SK-N-SH treated with all-trans-retinoic acid at 6 μM for 48 hours (cell line): ENCODE measurements around the gene PRSS33.

Source experiments
- ATAC-seq: fragments of 200-7000 bp; cut with Tn5 transposase; 3 replicates; pipeline ENCODE4 v1.9.1; 2020; ENCODE audit warnings: mild to moderate bottlenecking, moderate library complexity
- ARNTL ChIP-seq: fragments of 450-650 bp; formaldehyde crosslinking; IDR thresholded peaks from 2 replicates; pipeline ENCODE4 v1.5.0; 2020; ENCODE audit warnings: low read depth, mild to moderate bottlenecking, moderate library complexity, borderline replicate concordance
- BACH2 ChIP-seq: fragments of 250-450 bp; sonication (Bioruptor Pico); IDR thresholded peaks from 2 replicates; pipeline ENCODE4 v1.9.0; 2021; ENCODE audit warnings: mild to moderate bottlenecking, borderline replicate concordance
- CREB5 ChIP-seq: fragments of 250-450 bp; sonication (Bioruptor Pico); IDR thresholded peaks from 2 replicates; pipeline ENCODE4 v1.5.1; 2020; ENCODE audit warnings: low read depth, mild to moderate bottlenecking, moderate library complexity
- CSDC2 ChIP-seq: fragments of 250-450 bp; sonication (Bioruptor Pico); IDR thresholded peaks from 2 replicates; pipeline ENCODE4 v1.5.0; 2020; ENCODE audit warnings: mild to moderate bottlenecking, moderate library complexity
- ESRRG ChIP-seq: fragments of 250-450 bp; sonication (Bioruptor Pico); IDR thresholded peaks from 2 replicates; pipeline ENCODE4 v1.6.1; 2021; ENCODE audit warnings: mild to moderate bottlenecking
- GLIS3 ChIP-seq: fragments of 250-450 bp; sonication (Bioruptor Pico); IDR thresholded peaks from 2 replicates; pipeline ENCODE4 v1.5.0; 2020; ENCODE audit warnings: mild to moderate bottlenecking, moderate library complexity
- ISL1 ChIP-seq: fragments of 250-450 bp; sonication (Bioruptor Pico); IDR thresholded peaks from 2 replicates; pipeline ENCODE4 v2.1.2; 2022; ENCODE audit warnings: mild to moderate bottlenecking, moderate library complexity
- OSR1 ChIP-seq: fragments of 250-450 bp; sonication (Bioruptor Pico); IDR thresholded peaks from 2 replicates; pipeline ENCODE4 v1.8.0; 2022; ENCODE audit warnings: moderate library complexity, mild to moderate bottlenecking, inconsistent platforms
- POU6F1 ChIP-seq: fragments of 250-450 bp; sonication (Bioruptor Pico); IDR thresholded peaks from 2 replicates; pipeline ENCODE4 v1.8.0; 2021; ENCODE audit warnings: low read depth, mild to moderate bottlenecking, moderate library complexity, borderline replicate concordance
- PPARA ChIP-seq: fragments of 250-450 bp; sonication (Bioruptor Pico); IDR thresholded peaks from 2 replicates; pipeline ENCODE4 v1.5.0; 2020; ENCODE audit warnings: mild to moderate bottlenecking, borderline replicate concordance
- RARB ChIP-seq: fragments of 250-450 bp; sonication (Bioruptor Pico); IDR thresholded peaks from 2 replicates; pipeline ENCODE4 v1.8.0; 2021; ENCODE audit warnings: mild to moderate bottlenecking, moderate library complexity
- SNAI2 ChIP-seq: fragments of 250-450 bp; sonication (Bioruptor Pico); IDR thresholded peaks from 2 replicates; pipeline ENCODE4 v1.5.0; 2020; ENCODE audit warnings: mild to moderate bottlenecking, moderate library complexity
- TOX ChIP-seq: fragments of 250-450 bp; sonication (Bioruptor Pico); IDR thresholded peaks from 2 replicates; pipeline ENCODE4 v1.8.0; 2021; ENCODE audit warnings: mild to moderate bottlenecking, moderate library complexity, borderline replicate concordance
- TSHZ2 ChIP-seq: fragments of 250-450 bp; sonication (Bioruptor Pico); IDR thresholded peaks from 2 replicates; pipeline ENCODE4 v1.5.0; 2020; ENCODE audit warnings: mild to moderate bottlenecking, moderate library complexity
- ZC3H10 ChIP-seq: fragments of 250-450 bp; sonication (Bioruptor Pico); IDR thresholded peaks from 2 replicates; pipeline ENCODE4 v1.5.1; 2021; ENCODE audit warnings: mild to moderate bottlenecking, moderate library complexity
- ZFP3 ChIP-seq: fragments of 250-450 bp; sonication (Bioruptor Pico); IDR thresholded peaks from 2 replicates; pipeline ENCODE4 v1.5.0; 2020; ENCODE audit warnings: mild to moderate bottlenecking, moderate library complexity
- ZFP30 ChIP-seq: fragments of 450-650 bp; formaldehyde crosslinking; IDR thresholded peaks from 2 replicates; pipeline ENCODE4 v1.5.0; 2022; ENCODE audit warnings: mild to moderate bottlenecking, moderate library complexity
- ZNF565 ChIP-seq: fragments of 450-650 bp; formaldehyde crosslinking; conservative IDR thresholded peaks from 2 replicates; pipeline ENCODE4 v1.5.0; 2020; ENCODE audit warnings: low read depth, mild to moderate bottlenecking, moderate library complexity
- ZNF70 ChIP-seq: fragments of 450-650 bp; formaldehyde crosslinking; IDR thresholded peaks from 2 replicates; pipeline ENCODE4 v1.5.0; 2020; ENCODE audit warnings: mild to moderate bottlenecking, moderate library complexity
- ZNF8 ChIP-seq: fragments of 450-650 bp; formaldehyde crosslinking; IDR thresholded peaks from 2 replicates; pipeline ENCODE4 v1.5.0; 2020; ENCODE audit warnings: mild to moderate bottlenecking, moderate library complexity
- TF ChIP-seq, protein P1 (sequence below): fragments of 250-450 bp; sonication (Bioruptor Pico); IDR thresholded peaks from 2 replicates; pipeline ENCODE4 v1.8.0; 2020; ENCODE audit warnings: mild to moderate bottlenecking, moderate library complexity, borderline replicate concordance

The PRSS33 gene

GRCh38 chr16:2762711-2763110 is 24.6 kb downstream of the PRSS33 start:
- no peak for TF ChIP-seq CSDC2 (CRISPR knock-in tag)
- TF ChIP-seq ZFP3 (CRISPR knock-in tag): no peak
- TF ChIP-seq ZNF8 (CRISPR knock-in tag): no peak
- no peak for TF ChIP-seq POU6F1 (CRISPR knock-in tag)
- no peak for TF ChIP-seq ZNF565 (CRISPR knock-in tag)
- no peak for TF ChIP-seq BACH2
- no peak for TF ChIP-seq OSR1 (CRISPR knock-in tag)
- no peak for TF ChIP-seq ZNF70 (CRISPR knock-in tag)
- no peak for TF ChIP-seq TSHZ2
- no peak for TF ChIP-seq ZFP30
- no peak for TF ChIP-seq TOX (CRISPR knock-in tag)
- no peak for TF ChIP-seq ARNTL (CRISPR knock-in tag)
- no peak for TF ChIP-seq GLIS3 (CRISPR knock-in tag)
- ATAC-seq: no peak

DNA sequence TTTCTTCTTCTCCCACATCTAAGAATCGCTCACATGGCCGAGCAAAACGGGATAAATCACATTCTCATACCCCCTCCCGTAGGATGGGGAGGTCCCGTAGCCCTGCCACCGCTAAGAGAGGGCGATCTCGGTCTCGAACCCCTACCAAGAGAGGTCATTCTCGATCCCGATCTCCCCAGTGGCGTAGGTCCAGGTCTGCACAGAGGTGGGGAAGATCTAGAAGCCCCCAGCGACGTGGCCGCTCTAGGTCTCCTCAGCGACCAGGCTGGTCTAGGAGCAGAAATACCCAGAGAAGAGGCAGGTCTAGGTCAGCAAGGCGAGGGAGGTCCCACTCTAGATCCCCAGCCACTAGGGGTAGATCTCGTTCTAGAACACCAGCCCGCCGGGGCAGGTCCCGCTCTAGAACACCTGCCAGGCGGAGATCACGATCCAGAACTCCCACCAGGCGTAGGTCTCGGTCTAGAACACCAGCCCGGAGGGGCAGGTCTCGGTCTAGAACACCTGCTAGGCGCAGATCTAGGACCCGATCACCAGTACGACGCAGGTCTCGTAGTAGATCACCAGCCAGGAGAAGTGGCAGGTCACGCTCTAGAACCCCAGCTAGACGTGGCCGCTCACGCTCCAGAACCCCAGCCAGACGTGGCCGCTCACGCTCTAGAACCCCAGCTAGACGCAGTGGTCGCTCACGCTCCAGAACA is 25.3 kb downstream of the PRSS33 start:
- no peak for ATAC-seq
- TF ChIP-seq ZNF565 (CRISPR knock-in tag) (no peak), ESRRG (CRISPR knock-in tag) (no peak), GLIS3 (CRISPR knock-in tag) (no peak), RARB (CRISPR knock-in tag) (no peak), PPARA (no peak), TOX (CRISPR knock-in tag) (no peak), OSR1 (CRISPR knock-in tag) (no peak), ZNF8 (CRISPR knock-in tag) (no peak)
- TF ChIP-seq, protein P1, sequence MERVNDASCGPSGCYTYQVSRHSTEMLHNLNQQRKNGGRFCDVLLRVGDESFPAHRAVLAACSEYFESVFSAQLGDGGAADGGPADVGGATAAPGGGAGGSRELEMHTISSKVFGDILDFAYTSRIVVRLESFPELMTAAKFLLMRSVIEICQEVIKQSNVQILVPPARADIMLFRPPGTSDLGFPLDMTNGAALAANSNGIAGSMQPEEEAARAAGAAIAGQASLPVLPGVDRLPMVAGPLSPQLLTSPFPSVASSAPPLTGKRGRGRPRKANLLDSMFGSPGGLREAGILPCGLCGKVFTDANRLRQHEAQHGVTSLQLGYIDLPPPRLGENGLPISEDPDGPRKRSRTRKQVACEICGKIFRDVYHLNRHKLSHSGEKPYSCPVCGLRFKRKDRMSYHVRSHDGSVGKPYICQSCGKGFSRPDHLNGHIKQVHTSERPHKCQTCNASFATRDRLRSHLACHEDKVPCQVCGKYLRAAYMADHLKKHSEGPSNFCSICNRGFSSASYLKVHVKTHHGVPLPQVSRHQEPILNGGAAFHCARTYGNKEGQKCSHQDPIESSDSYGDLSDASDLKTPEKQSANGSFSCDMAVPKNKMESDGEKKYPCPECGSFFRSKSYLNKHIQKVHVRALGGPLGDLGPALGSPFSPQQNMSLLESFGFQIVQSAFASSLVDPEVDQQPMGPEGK (CRISPR knock-in tag): no peak

DNA sequence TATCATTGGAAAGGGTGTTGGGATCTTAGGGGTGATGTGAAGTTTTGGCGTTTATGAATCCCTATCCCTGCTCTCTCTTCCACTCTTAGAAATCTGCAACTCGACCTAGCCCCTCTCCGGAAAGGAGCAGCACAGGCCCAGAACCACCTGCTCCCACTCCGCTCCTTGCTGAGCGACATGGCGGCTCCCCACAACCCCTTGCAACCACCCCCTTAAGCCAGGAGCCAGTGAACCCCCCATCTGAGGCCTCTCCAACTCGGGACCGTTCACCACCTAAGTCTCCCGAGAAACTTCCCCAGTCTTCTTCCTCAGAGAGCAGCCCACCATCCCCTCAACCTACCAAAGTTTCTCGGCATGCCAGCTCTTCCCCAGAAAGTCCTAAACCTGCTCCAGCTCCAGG is 25.9 kb downstream of the PRSS33 start:
- ATAC-seq: no peak
- no peak for TF ChIP-seq CREB5 (CRISPR knock-in tag)
- no peak for TF ChIP-seq ZNF70 (CRISPR knock-in tag)
- TF ChIP-seq, protein P1 (CRISPR knock-in tag): no peak
- no peak for TF ChIP-seq CSDC2 (CRISPR knock-in tag)
- no peak for TF ChIP-seq GLIS3 (CRISPR knock-in tag)
- no peak for TF ChIP-seq ZC3H10 (CRISPR knock-in tag)
- no peak for TF ChIP-seq POU6F1 (CRISPR knock-in tag)
- TF ChIP-seq TOX (CRISPR knock-in tag): no peak
- no peak for TF ChIP-seq PPARA
- TF ChIP-seq ESRRG (CRISPR knock-in tag): no peak
- no peak for TF ChIP-seq OSR1 (CRISPR knock-in tag)
- no peak for TF ChIP-seq SNAI2 (CRISPR knock-in tag)
- no peak for TF ChIP-seq ZNF565 (CRISPR knock-in tag)
- no peak for TF ChIP-seq RARB (CRISPR knock-in tag)
- no peak for TF ChIP-seq ISL1 (CRISPR knock-in tag)
- no peak for TF ChIP-seq TSHZ2
- no peak for TF ChIP-seq ZNF8 (CRISPR knock-in tag)
